ENCODE measurements around the gene STOX2.
"Not testable (repeated sequence)": the region's sequence is repeated elsewhere in the genome, so short reads cannot be mapped to it uniquely, and the experiment has no call there.

STOX2 gene

GRCh38 chr4:184022679-184023383 lies 117.7 kb downstream of the STOX2 start:
- DNase-seq, result no peak

- DNase-seq, result no peak
These were observed 119.5 kb downstream of the STOX2 start for GRCh38 chr4:184024637-184025036.

- DNase-seq, result peak; percentile 9
These were observed 123.7 kb downstream of the STOX2 start for GRCh38 chr4:184028561-184029374.

GRCh38 chr4:184030036-184030435 lies 124.9 kb downstream of the STOX2 start:
- peak; percentile 73 for DNase-seq

- DNase-seq, result no peak
These were observed 125.7 kb downstream of the STOX2 start for GRCh38 chr4:184030764-184031163.

- DNase-seq, result no peak
These were observed 127.0 kb downstream of the STOX2 start for GRCh38 chr4:184032091-184032490.

- peak; percentile 22 for DNase-seq
These were observed 134.9 kb downstream of the STOX2 start for GRCh38 chr4:184039963-184040383.

- no peak for DNase-seq
These were observed 136.0 kb downstream of the STOX2 start for GRCh38 chr4:184041156-184041555.

GRCh38 chr4:184046148-184046547 lies 141.0 kb downstream of the STOX2 start:
- DNase-seq, result no peak

GRCh38 chr4:184051262-184051661 lies 146.2 kb downstream of the STOX2 start:
- not testable (repeated sequence) for DNase-seq

GRCh38 chr4:184052616-184053015 lies 147.5 kb downstream of the STOX2 start:
- DNase-seq, result no peak

GRCh38 chr4:184053434-184053833 lies 148.3 kb downstream of the STOX2 start:
- DNase-seq, result no peak

GRCh38 chr4:184056877-184057276 lies 151.8 kb downstream of the STOX2 start:
- DNase-seq, result no peak

GRCh38 chr4:184058026-184058425 lies 152.9 kb downstream of the STOX2 start:
- no peak for DNase-seq

GRCh38 chr4:184059099-184059498 lies 154.0 kb downstream of the STOX2 start:
- no peak for DNase-seq

- no peak for DNase-seq
These were observed 156.5 kb downstream of the STOX2 start for GRCh38 chr4:184061582-184061981.

GRCh38 chr4:184062769-184063168 lies 157.7 kb downstream of the STOX2 start:
- DNase-seq, result no peak

- DNase-seq, result no peak
These were observed 159.8 kb downstream of the STOX2 start for GRCh38 chr4:184064877-184065276.

GRCh38 chr4:184066584-184067300 lies 161.6 kb downstream of the STOX2 start:
- DNase-seq, result no peak

- no peak for DNase-seq
These were observed 162.9 kb downstream of the STOX2 start for GRCh38 chr4:184067931-184068554.
